SKM-1 treated with dmso at 0.1 percent for 144 hours (cell line): Measurements from ENCODE around the gene MAPK1.

Experiments
- DNase-seq: peaks from one replicate; lab custom pipeline; 2025; ENCODE audit not compliant: unreplicated experiment; lab: John Stamatoyannopoulos, UW

Gene MAPK1

GRCh38 chr22:21709688-21710087 lies 157.8 kb downstream of the MAPK1 start:
- DNase-seq, result no peak

- no peak for DNase-seq
These were observed 158.5 kb downstream of the MAPK1 start for GRCh38 chr22:21708960-21709359.

- DNase-seq, result no peak
These were observed 159.8 kb downstream of the MAPK1 start for GRCh38 chr22:21707677-21708076.
